Activated T-cell treated with anti-CD3 and anti-CD28 coated beads, Interleukin-2, amount 50 U/mL, for 4 hours (primary cell): ENCODE measurements around the gene MINK1. TPM values are rescaled to one million over a fixed set of nuclear protein-coding genes. Genes with fewer than 3 reads are reported as not detected.

ENCODE experiments used
- ATAC-seq, 2 donors: fragments of 200-7000 bp; cut with Tn5 transposase; one replicate each; pipeline ENCODE4 v1.10.0; 2021
- DNase-seq: peaks from one replicate; pipeline ENCODE4 v3.0.0-alpha.2; 2020
- H3K27me3 Mint-ChIP-seq: one replicate; pipeline ENCODE4 v1.8.0; 2021; ENCODE audit warnings: low read depth, mixed read lengths
- H3K36me3 Mint-ChIP-seq: one replicate; pipeline ENCODE4 v1.8.0; 2022; ENCODE audit warnings: mixed read lengths; ENCODE audit not compliant: insufficient read depth
- H3K4me1 Mint-ChIP-seq: one replicate; pipeline ENCODE4 v1.8.0; 2021; ENCODE audit warnings: low read depth, mixed read lengths
- H3K4me3 Mint-ChIP-seq: one replicate; pipeline ENCODE4 v1.8.0; 2021; ENCODE audit warnings: mild to moderate bottlenecking, moderate library complexity, mixed read lengths
- H3K9me3 Mint-ChIP-seq: one replicate; pipeline ENCODE4 v1.8.0; 2021; ENCODE audit warnings: mixed read lengths
- total RNA-seq, 3 donors: library from RNA; stranded (reverse); gene quantifications; one replicate each; pipeline ENCODE4 v1.2.1, GENCODE V29; 2021

The MINK1 gene
- total RNA-seq, 3 donors from 2014 or later = 43.3 to 51.5 (median 45.1) TPM

- Mint-ChIP-seq H3K27me3 (no peaks in the 10 kb centered on the region), H3K36me3 (peaks cover 10% of the 10 kb centered on the region), H3K4me1 (peaks cover 17% of the 10 kb centered on the region), H3K9me3 (no peaks in the 10 kb centered on the region), H3K4me3 (no peak overlapping the region)
- ATAC-seq (no peak), DNase-seq (no peak)
Observed at GRCh38 chr17:4928881-4929280, 95.7 kb downstream of the MINK1 start.

DNA sequence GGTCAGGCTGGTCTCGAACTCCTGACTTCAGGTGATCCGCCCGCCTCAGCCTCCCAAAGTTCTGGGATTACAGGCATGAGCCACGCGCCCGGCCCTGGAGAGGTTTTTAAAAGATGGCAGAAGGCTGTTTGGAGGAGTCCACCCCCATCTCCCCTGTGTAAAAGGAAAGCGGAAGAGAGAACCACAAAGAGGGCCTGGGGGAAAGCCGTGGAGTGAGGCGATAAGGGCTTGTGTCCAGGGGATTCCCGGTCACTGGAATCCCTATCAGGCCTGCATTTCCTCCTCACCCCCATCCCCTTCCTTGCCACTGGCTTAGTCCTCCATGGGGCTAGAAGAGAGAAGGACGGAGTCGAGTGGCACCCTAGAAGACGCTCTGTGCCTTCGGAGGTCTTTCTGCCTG, 98.8 kb downstream of the MINK1 start, which contains the start of gene GP1BA:
Gene GP1BA (plus strand): TSS at position 315 of the 400 bp plus-strand sequence. CDS start 328 bp downstream, outside the sequence.
- Mint-ChIP-seq H3K36me3 (peaks cover 6% of the 10 kb centered on the region), H3K4me1 (peaks cover 25% of the 10 kb centered on the region), H3K4me3 (no peak within 1 kb of the TSS), H3K9me3 (no peaks in the 10 kb centered on the region), H3K27me3 (no peaks in the 10 kb centered on the region)
- no peak for ATAC-seq
- no peak for DNase-seq

DNA sequence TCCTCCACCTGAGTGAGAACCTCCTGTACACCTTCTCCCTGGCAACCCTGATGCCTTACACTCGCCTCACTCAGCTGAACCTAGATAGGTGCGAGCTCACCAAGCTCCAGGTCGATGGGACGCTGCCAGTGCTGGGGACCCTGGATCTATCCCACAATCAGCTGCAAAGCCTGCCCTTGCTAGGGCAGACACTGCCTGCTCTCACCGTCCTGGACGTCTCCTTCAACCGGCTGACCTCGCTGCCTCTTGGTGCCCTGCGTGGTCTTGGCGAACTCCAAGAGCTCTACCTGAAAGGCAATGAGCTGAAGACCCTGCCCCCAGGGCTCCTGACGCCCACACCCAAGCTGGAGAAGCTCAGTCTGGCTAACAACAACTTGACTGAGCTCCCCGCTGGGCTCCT, 99.6 kb downstream of the MINK1 start:
- H3K36me3 Mint-ChIP-seq = peaks cover 7% of the 10 kb centered on the region
- no peaks in the 10 kb centered on the region for H3K9me3 Mint-ChIP-seq
- no peak overlapping the region for H3K4me3 Mint-ChIP-seq
- peaks cover 25% of the 10 kb centered on the region for H3K4me1 Mint-ChIP-seq
- no peak for ATAC-seq
- DNase-seq = no peak
- no peaks in the 10 kb centered on the region for H3K27me3 Mint-ChIP-seq

DNA sequence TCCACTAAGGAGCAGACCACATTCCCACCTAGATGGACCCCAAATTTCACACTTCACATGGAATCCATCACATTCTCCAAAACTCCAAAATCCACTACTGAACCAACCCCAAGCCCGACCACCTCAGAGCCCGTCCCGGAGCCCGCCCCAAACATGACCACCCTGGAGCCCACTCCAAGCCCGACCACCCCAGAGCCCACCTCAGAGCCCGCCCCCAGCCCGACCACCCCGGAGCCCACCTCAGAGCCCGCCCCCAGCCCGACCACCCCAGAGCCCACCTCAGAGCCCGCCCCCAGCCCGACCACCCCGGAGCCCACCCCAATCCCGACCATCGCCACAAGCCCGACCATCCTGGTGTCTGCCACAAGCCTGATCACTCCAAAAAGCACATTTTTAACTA, 100.5 kb downstream of the MINK1 start:
- no peak for ATAC-seq
- H3K36me3 Mint-ChIP-seq = peaks cover 7% of the 10 kb centered on the region
- no peaks in the 10 kb centered on the region for H3K27me3 Mint-ChIP-seq

DNA sequence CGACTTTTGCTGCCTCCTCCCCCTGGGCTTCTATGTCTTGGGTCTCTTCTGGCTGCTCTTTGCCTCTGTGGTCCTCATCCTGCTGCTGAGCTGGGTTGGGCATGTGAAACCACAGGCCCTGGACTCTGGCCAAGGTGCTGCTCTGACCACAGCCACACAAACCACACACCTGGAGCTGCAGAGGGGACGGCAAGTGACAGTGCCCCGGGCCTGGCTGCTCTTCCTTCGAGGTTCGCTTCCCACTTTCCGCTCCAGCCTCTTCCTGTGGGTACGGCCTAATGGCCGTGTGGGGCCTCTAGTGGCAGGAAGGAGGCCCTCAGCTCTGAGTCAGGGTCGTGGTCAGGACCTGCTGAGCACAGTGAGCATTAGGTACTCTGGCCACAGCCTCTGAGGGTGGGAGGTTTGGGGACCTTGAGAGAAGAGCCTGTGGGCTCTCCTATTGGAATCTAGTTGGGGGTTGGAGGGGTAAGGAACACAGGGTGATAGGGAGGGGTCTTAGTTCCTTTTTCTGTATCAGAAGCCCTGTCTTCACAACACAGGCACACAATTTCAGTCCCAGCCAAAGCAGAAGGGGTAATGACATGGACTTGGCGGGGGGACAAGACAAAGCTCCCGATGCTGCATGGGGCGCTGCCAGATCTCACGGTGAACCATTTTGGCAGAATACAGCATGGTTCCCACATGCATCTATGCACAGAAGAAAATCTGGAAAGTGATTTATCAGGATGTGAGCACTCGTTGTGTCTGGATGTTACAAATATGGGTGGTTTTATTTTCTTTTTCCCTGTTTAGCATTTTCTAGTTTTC, 101.2 kb downstream of the MINK1 start:
- H3K27me3 Mint-ChIP-seq = no peaks in the 10 kb centered on the region

More for the DNA sequence above, 100.5 kb downstream of the MINK1 start:
- DNase-seq = no peak
- Mint-ChIP-seq H3K4me1 (peaks cover 31% of the 10 kb centered on the region), H3K9me3 (no peaks in the 10 kb centered on the region), H3K4me3 (no peak overlapping the region)

DNA sequence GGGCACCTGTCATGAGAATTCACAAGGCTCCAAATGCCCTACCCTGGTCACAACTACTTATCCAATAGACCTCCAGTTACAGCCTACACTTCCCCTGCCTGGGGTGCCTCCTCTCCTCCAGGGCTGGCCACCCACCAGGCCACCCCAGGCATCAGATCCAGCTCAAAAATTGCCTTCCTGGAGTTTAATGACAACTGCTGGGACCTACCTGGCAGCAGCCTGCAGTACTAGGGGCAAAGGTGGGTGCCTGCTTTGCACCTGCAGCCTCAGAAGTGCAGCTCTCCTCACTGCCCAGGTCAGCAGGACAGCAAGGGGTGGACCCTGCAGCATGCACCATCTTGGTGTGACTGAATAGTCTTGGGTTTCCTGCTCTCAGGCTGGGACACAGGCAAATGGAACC, 102.5 kb downstream of the MINK1 start:
- H3K4me1 Mint-ChIP-seq = peaks cover 38% of the 10 kb centered on the region
- H3K27me3 Mint-ChIP-seq = no peaks in the 10 kb centered on the region
- H3K9me3 Mint-ChIP-seq = no peaks in the 10 kb centered on the region
- DNase-seq (no peak), ATAC-seq (no peak)
- H3K36me3 Mint-ChIP-seq = peaks cover 7% of the 10 kb centered on the region
- H3K4me3 Mint-ChIP-seq = no peak overlapping the region

More for the DNA sequence above, 101.2 kb downstream of the MINK1 start:
- peaks cover 38% of the 10 kb centered on the region for H3K4me1 Mint-ChIP-seq
- no peaks in the 10 kb centered on the region for H3K9me3 Mint-ChIP-seq
- no peak for DNase-seq
- no peak overlapping the region for H3K4me3 Mint-ChIP-seq
- ATAC-seq = peak in 1 of 2 donors; percentile 20
- peaks cover 7% of the 10 kb centered on the region for H3K36me3 Mint-ChIP-seq

DNA sequence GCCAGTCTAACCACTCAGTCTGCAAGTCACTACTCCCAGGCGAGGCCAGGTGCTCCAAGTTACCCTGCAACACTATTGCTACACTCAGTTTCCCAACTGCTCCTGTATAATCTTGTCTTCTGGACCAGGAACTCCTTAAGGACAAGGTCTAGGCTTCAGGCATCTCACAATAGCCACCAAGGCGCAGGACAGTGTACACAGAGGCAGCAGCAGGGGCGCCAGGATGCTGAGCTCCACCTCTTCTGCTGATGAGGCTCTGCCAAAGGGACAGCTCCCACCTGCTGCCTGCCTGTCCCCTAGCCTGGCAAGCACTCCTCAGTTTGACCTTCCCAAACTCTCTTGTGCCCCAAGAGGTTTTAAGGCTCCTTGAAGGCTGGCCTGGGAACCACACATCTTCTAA, 103.3 kb downstream of the MINK1 start:
- DNase-seq (no peak), ATAC-seq (no peak)
- H3K36me3 Mint-ChIP-seq = peaks cover 7% of the 10 kb centered on the region
- no peaks in the 10 kb centered on the region for H3K9me3 Mint-ChIP-seq
- no peaks in the 10 kb centered on the region for H3K27me3 Mint-ChIP-seq
- peaks cover 43% of the 10 kb centered on the region for H3K4me1 Mint-ChIP-seq
- no peak overlapping the region for H3K4me3 Mint-ChIP-seq

DNA sequence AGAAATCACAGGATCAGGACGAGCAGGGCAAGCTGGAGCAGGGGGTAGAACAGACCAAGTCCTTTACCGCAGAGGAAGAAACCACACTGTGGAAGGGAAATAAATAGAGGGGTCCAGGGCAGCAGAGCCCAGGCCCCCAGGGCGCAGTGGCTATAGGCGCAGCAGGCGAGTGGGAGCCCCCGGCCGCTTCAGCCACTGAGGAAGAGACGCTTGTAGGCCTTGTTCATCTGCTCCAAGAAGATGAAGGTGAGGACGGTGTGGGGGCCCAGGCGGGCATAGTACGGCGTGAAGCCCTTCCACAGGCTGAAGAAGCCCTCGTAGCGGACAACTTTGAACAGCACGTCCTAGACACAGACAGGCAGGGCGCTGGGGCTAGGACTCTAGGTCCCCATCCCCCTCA, 104.4 kb downstream of the MINK1 start:
- no peaks in the 10 kb centered on the region for H3K27me3 Mint-ChIP-seq
- peaks cover 13% of the 10 kb centered on the region for H3K36me3 Mint-ChIP-seq
- DNase-seq = no peak
- no peaks in the 10 kb centered on the region for H3K9me3 Mint-ChIP-seq
- peak overlapping the region; percentile 95 for H3K4me3 Mint-ChIP-seq
- peaks cover 50% of the 10 kb centered on the region for H3K4me1 Mint-ChIP-seq
- ATAC-seq = no peak

- Mint-ChIP-seq H3K9me3 (no peaks in the 10 kb centered on the region), H3K4me3 (peak overlapping the region; percentile 95), H3K4me1 (peaks cover 54% of the 10 kb centered on the region), H3K27me3 (no peaks in the 10 kb centered on the region), H3K36me3 (peaks cover 14% of the 10 kb centered on the region)
- DNase-seq = no peak
- no peak for ATAC-seq
Observed at GRCh38 chr17:4938069-4938491, 104.9 kb downstream of the MINK1 start.

DNA sequence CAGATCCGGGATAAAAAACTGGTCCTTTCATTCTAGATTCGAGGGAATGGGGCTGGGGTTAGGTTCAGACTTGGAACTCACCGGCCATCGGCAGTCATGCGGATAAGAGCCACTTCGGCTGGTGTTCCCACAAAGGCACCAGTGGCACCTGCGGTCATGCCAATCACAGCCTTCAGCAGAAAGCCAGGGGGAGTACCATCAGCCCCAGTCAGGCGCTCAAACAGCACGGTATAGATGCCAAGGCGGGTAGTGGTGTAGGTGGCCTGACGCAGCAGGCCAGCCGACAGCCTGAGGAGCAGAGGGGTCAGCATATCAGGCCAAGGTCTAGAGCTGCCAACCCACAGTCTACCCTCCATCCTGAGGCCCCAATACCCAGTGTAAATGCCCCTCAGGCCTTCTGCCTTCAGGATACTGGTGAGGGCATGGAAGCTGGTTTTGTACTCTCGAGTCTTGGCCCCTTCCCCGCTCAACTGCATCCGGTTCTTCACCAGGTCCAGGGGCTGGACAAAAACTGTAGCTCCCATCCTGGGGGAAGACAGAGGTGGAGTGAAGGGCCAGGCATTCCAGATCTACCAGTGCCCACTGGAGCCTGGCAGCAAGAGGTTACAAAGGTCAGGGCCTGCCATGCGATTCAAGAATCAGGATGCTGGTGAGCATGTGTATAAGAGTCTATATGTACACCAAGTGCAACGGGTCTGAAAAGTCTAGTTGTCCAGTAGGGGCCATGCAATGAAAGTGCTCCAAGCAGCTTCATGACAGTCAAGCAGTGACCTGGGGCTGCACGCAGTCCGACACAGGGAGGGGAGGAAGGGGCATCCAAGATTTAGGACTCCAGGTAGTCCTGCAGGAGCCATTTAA, 105.8 kb downstream of the MINK1 start:
- ATAC-seq (no peak), DNase-seq (no peak)
- peaks cover 55% of the 10 kb centered on the region for H3K4me1 Mint-ChIP-seq
- H3K27me3 Mint-ChIP-seq = no peaks in the 10 kb centered on the region
- H3K9me3 Mint-ChIP-seq = no peaks in the 10 kb centered on the region
- H3K4me3 Mint-ChIP-seq = peak overlapping the region; percentile 95
- peaks cover 17% of the 10 kb centered on the region for H3K36me3 Mint-ChIP-seq

DNA sequence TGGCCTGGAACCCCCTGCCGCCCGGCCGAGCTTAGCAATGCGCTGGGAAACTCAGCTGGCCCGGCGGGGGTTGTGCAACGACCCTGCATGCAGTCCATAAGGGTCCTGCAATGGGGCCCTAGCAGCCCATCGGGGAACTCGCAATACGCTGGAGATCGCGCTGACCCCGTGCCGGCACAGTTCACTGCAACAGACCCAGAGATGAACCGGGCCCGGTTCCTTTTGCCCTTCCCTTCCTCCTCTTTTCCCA, 106.3 kb downstream of the MINK1 start:
- Mint-ChIP-seq H3K27me3 (no peaks in the 10 kb centered on the region), H3K4me3 (peak overlapping the region; percentile 95), H3K4me1 (peaks cover 55% of the 10 kb centered on the region), H3K36me3 (peaks cover 22% of the 10 kb centered on the region), H3K9me3 (no peaks in the 10 kb centered on the region)
- ATAC-seq = peak; percentile 3 to 5
- no peak for DNase-seq

DNA sequence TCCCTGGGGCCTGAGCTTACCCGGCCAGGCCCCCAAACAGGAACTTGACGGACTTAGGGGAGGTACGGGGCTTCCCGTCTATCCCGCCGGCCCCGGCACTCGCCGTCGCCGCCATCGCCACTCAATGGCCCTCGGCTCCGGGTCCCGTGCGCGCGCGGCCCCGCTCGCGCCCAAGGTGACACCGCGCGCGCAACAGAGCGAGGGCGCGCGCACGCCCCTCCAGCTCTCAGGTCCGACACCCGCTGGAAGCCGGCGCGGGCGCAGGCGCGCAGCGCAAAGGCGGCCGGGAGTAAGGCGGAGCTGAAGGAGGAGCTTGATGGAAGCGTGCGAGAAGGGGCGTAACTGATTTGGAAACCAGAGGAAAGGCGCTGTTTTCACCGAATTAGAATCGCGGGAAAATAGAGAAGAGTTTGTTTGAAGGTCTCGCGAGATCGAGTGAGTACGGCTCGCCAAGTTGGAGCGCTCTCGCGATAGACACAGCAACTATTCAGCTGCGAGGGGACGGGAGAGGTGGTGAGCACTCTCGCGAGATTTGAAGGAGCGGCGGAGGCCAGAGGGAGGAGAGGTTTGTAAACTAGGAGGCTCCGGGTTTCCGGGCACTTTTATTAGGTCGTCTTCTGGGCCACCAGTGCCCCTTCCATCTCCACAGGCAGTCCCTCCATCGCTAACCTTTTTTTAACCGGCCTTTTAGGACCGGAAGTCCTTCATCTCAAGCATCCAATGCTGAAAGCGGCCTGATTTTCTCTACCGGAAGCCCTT, 106.8 kb downstream of the MINK1 start, which contains the start of the genes RNF167 and SLC25A11:
Gene RNF167 (plus strand): TSS at position 473 of the 759 bp plus-strand sequence. CDS start 642 bp downstream, outside the sequence.
Gene SLC25A11 (minus strand): TSS at position 251 of the 759 bp plus-strand sequence. CDS start 136 bp downstream, at position 115.
- DNase-seq (peak; percentile 93), ATAC-seq (peak; percentile 87 to 88)
- H3K9me3 Mint-ChIP-seq = no peaks in the 10 kb centered on the region
- peaks cover 26% of the 10 kb centered on the region for H3K36me3 Mint-ChIP-seq
- peaks cover 57% of the 10 kb centered on the region for H3K4me1 Mint-ChIP-seq
- no peaks in the 10 kb centered on the region for H3K27me3 Mint-ChIP-seq
- peak within 1 kb of the TSS; percentile 95 for H3K4me3 Mint-ChIP-seq

DNA sequence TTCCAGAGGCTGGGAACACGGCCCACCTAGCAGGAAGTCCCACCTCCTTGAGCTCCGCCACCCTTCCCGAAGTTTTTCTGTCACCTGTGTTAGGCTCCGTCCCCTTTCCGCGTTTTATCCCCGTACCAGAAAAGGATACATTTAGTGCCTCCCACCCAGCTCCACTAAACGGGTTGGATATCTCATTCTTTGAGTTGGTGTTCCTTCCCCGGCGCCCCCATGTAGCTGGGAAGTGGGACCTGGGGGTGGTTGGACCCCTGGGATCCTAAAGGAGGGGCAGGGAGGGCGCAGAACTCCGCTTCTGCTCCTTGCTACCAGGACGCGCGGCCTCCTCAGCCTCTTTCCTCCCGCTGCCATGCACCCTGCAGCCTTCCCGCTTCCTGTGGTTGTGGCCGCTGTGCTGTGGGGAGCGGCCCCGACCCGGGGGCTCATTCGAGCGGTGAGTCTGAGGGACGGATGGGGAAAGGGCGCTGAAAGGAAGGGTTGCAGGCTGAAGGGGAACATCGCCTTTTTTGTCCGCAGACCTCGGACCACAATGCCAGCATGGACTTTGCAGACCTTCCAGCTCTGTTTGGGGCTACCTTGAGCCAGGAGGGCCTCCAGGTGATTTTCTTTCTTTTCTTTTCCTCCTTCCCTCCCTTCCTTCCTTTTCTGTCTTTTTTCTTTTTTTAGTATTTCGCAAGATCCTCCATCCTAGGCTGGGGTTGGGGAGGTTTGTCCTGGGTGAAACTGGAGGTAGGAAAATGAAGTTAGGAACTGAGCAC, 107.6 kb downstream of the MINK1 start:
- DNase-seq = no peak
- Mint-ChIP-seq H3K9me3 (no peaks in the 10 kb centered on the region), H3K27me3 (no peaks in the 10 kb centered on the region), H3K4me3 (peak overlapping the region; percentile 95), H3K4me1 (peaks cover 65% of the 10 kb centered on the region), H3K36me3 (peaks cover 33% of the 10 kb centered on the region)
- ATAC-seq = peak; percentile 2
